ENCODE measurements around the gene ZNF334.

Gene ZNF334

GRCh38 chr20:46523696-46524328 lies 10.5 kb upstream of the ZNF334 start:
- H3K9me3 Mint-ChIP-seq = no peaks in the 10 kb centered on the region
- H3K36me3 Mint-ChIP-seq = no peaks in the 10 kb centered on the region
- no peak for ATAC-seq (ENCODE audit: low read depth)
- H3K27ac Mint-ChIP-seq = no peak overlapping the region
- no peak for DNase-seq (ENCODE audit: low spot score in 2 of 2)
- H3K4me3 Mint-ChIP-seq = no peak overlapping the region
- H3K4me1 Mint-ChIP-seq = no peaks in the 10 kb centered on the region
- H3K27me3 Mint-ChIP-seq = peaks cover 15% of the 10 kb centered on the region

GRCh38 chr20:46523108-46523507 lies 9.7 kb upstream of the ZNF334 start:
- Mint-ChIP-seq H3K36me3 (no peaks in the 10 kb centered on the region), H3K27me3 (peaks cover 14% of the 10 kb centered on the region), H3K4me1 (no peaks in the 10 kb centered on the region), H3K9me3 (no peaks in the 10 kb centered on the region), H3K4me3 (no peak overlapping the region), H3K27ac (no peak overlapping the region)
- no peak for ATAC-seq (ENCODE audit: low read depth)
- DNase-seq (ENCODE audit: low spot score in 2 of 2) = no peak

- DNase-seq (ENCODE audit: low spot score in 2 of 2) (peak in 1 of 2 donors; percentile 16), ATAC-seq (ENCODE audit: low read depth) (peak; percentile 56)
- H3K9me3 Mint-ChIP-seq = no peaks in the 10 kb centered on the region
- H3K36me3 Mint-ChIP-seq = no peaks in the 10 kb centered on the region
- peaks cover 8% of the 10 kb centered on the region for H3K27me3 Mint-ChIP-seq
- no peak overlapping the region for H3K4me3 Mint-ChIP-seq
- H3K4me1 Mint-ChIP-seq = no peaks in the 10 kb centered on the region
- H3K27ac Mint-ChIP-seq = no peak overlapping the region
Observed at GRCh38 chr20:46520976-46521579, 7.7 kb upstream of the ZNF334 start.

- no peaks in the 10 kb centered on the region for H3K9me3 Mint-ChIP-seq
- DNase-seq (ENCODE audit: low spot score in 2 of 2) (no peak), ATAC-seq (ENCODE audit: low read depth) (no peak)
- no peak overlapping the region for H3K4me3 Mint-ChIP-seq
- H3K27ac Mint-ChIP-seq = no peak overlapping the region
- no peaks in the 10 kb centered on the region for H3K36me3 Mint-ChIP-seq
- H3K4me1 Mint-ChIP-seq = no peaks in the 10 kb centered on the region
- H3K27me3 Mint-ChIP-seq = peaks cover 8% of the 10 kb centered on the region
Observed at GRCh38 chr20:46520540-46520939, 7.2 kb upstream of the ZNF334 start.

- H3K9me3 Mint-ChIP-seq = no peaks in the 10 kb centered on the region
- H3K36me3 Mint-ChIP-seq = no peaks in the 10 kb centered on the region
- H3K27me3 Mint-ChIP-seq = peaks cover 8% of the 10 kb centered on the region
- no peak overlapping the region for H3K4me3 Mint-ChIP-seq
- DNase-seq (ENCODE audit: low spot score in 2 of 2) = no peak
- no peak for ATAC-seq (ENCODE audit: low read depth)
- no peak overlapping the region for H3K27ac Mint-ChIP-seq
- H3K4me1 Mint-ChIP-seq = no peaks in the 10 kb centered on the region
Observed at GRCh38 chr20:46519471-46520068, 6.2 kb upstream of the ZNF334 start.

GRCh38 chr20:46509523-46509922 lies 3.8 kb downstream of the ZNF334 start:
- peaks cover 25% of the 10 kb centered on the region for H3K27me3 Mint-ChIP-seq
- ATAC-seq (ENCODE audit: low read depth) (no peak), DNase-seq (ENCODE audit: low spot score in 2 of 2) (no peak)
- peaks cover 2% of the 10 kb centered on the region for H3K36me3 Mint-ChIP-seq
- peaks cover 6% of the 10 kb centered on the region for H3K4me1 Mint-ChIP-seq
- no peak overlapping the region for H3K4me3 Mint-ChIP-seq
- H3K27ac Mint-ChIP-seq = no peak overlapping the region
- peaks cover 3% of the 10 kb centered on the region for H3K9me3 Mint-ChIP-seq

GRCh38 chr20:46507760-46508407 lies 5.5 kb downstream of the ZNF334 start:
- ATAC-seq (ENCODE audit: low read depth) (no peak), DNase-seq (ENCODE audit: low spot score in 2 of 2) (no peak)
- Mint-ChIP-seq H3K36me3 (peaks cover 6% of the 10 kb centered on the region), H3K9me3 (peaks cover 11% of the 10 kb centered on the region), H3K27ac (no peak overlapping the region), H3K27me3 (peaks cover 27% of the 10 kb centered on the region), H3K4me3 (no peak overlapping the region), H3K4me1 (no peaks in the 10 kb centered on the region)

- H3K9me3 Mint-ChIP-seq = peaks cover 27% of the 10 kb centered on the region
- DNase-seq (ENCODE audit: low spot score in 2 of 2) (no peak), ATAC-seq (ENCODE audit: low read depth) (no peak)
- H3K4me1 Mint-ChIP-seq = no peaks in the 10 kb centered on the region
- H3K27me3 Mint-ChIP-seq = peaks cover 25% of the 10 kb centered on the region
- no peak overlapping the region for H3K27ac Mint-ChIP-seq
- no peak overlapping the region for H3K4me3 Mint-ChIP-seq
- H3K36me3 Mint-ChIP-seq = peaks cover 6% of the 10 kb centered on the region
Observed at GRCh38 chr20:46505506-46505905, 7.9 kb downstream of the ZNF334 start.

GRCh38 chr20:46501961-46502360 lies 11.4 kb downstream of the ZNF334 start:
- H3K4me1 Mint-ChIP-seq = no peaks in the 10 kb centered on the region
- no peak overlapping the region for H3K27ac Mint-ChIP-seq
- H3K36me3 Mint-ChIP-seq = peaks cover 5% of the 10 kb centered on the region
- H3K4me3 Mint-ChIP-seq = no peak overlapping the region
- H3K27me3 Mint-ChIP-seq = peaks cover 15% of the 10 kb centered on the region
- ATAC-seq (ENCODE audit: low read depth) (no peak), DNase-seq (ENCODE audit: low spot score in 2 of 2) (no peak)
- H3K9me3 Mint-ChIP-seq = peaks cover 25% of the 10 kb centered on the region

GRCh38 chr20:46501337-46501942 lies 11.9 kb downstream of the ZNF334 start:
- DNase-seq (ENCODE audit: low spot score in 2 of 2) = no peak
- no peak for ATAC-seq (ENCODE audit: low read depth)
- peaks cover 18% of the 10 kb centered on the region for H3K27me3 Mint-ChIP-seq
- peaks cover 25% of the 10 kb centered on the region for H3K9me3 Mint-ChIP-seq
- no peaks in the 10 kb centered on the region for H3K4me1 Mint-ChIP-seq
- H3K4me3 Mint-ChIP-seq = no peak overlapping the region
- peaks cover 5% of the 10 kb centered on the region for H3K36me3 Mint-ChIP-seq
- H3K27ac Mint-ChIP-seq = no peak overlapping the region

- DNase-seq (ENCODE audit: low spot score in 2 of 2) = no peak
- Mint-ChIP-seq H3K27ac (no peak overlapping the region), H3K36me3 (no peaks in the 10 kb centered on the region), H3K4me1 (no peaks in the 10 kb centered on the region), H3K9me3 (no peaks in the 10 kb centered on the region), H3K4me3 (no peak overlapping the region), H3K27me3 (peaks cover 32% of the 10 kb centered on the region)
- no peak for ATAC-seq (ENCODE audit: low read depth)
Observed at GRCh38 chr20:46494077-46494476, 19.3 kb downstream of the ZNF334 start.

GRCh38 chr20:46491354-46491753 lies 22.0 kb downstream of the ZNF334 start:
- DNase-seq (ENCODE audit: low spot score in 2 of 2) (no peak), ATAC-seq (ENCODE audit: low read depth) (no peak)
- Mint-ChIP-seq H3K4me1 (peaks cover 3% of the 10 kb centered on the region), H3K27me3 (peaks cover 27% of the 10 kb centered on the region), H3K36me3 (no peaks in the 10 kb centered on the region), H3K27ac (no peak overlapping the region), H3K4me3 (no peak overlapping the region), H3K9me3 (no peaks in the 10 kb centered on the region)

- no peaks in the 10 kb centered on the region for H3K9me3 Mint-ChIP-seq
- peaks cover 7% of the 10 kb centered on the region for H3K4me1 Mint-ChIP-seq
- no peak overlapping the region for H3K27ac Mint-ChIP-seq
- H3K4me3 Mint-ChIP-seq = no peak overlapping the region
- peaks cover 35% of the 10 kb centered on the region for H3K27me3 Mint-ChIP-seq
- ATAC-seq (ENCODE audit: low read depth) = no peak
- no peak for DNase-seq (ENCODE audit: low spot score in 2 of 2)
- no peaks in the 10 kb centered on the region for H3K36me3 Mint-ChIP-seq
Observed at GRCh38 chr20:46488451-46488850, 24.9 kb downstream of the ZNF334 start.

GRCh38 chr20:46487628-46488027 lies 25.7 kb downstream of the ZNF334 start:
- no peak overlapping the region for H3K4me3 Mint-ChIP-seq
- no peak for ATAC-seq (ENCODE audit: low read depth)

More at GRCh38 chr20:46487628-46488027, 25.7 kb downstream of the ZNF334 start:
- Mint-ChIP-seq H3K9me3 (no peaks in the 10 kb centered on the region), H3K27ac (no peak overlapping the region), H3K36me3 (no peaks in the 10 kb centered on the region), H3K27me3 (peaks cover 30% of the 10 kb centered on the region), H3K4me1 (peaks cover 7% of the 10 kb centered on the region)
- DNase-seq (ENCODE audit: low spot score in 2 of 2) = no peak

All from memory B cell (primary cell).